CD14-positive monocyte (primary cell): ENCODE measurements around the gene NOTCH4. TPM values are rescaled to one million over a fixed set of nuclear protein-coding genes. Genes with fewer than 3 reads are reported as not detected.
A peak's percentile ranks its signal among the peaks of the same experiment; 100 is the strongest.

Source experiments
- DNase-seq, 3 donors: peaks; one replicate each; pipeline ENCODE4 v3.0.0-alpha.2; 2011 to 2022
- H2AFZ ChIP-seq: 2 replicates; pipeline ENCODE4 v1.6.0; 2012; ENCODE audit warnings: mild to moderate bottlenecking, low read depth, low read length, inconsistent platforms; ENCODE audit not compliant: insufficient read depth, poor library complexity, severe bottlenecking
- H3K27ac ChIP-seq, 2 donors: 1 replicate in 1 of 2; 2 replicates in 1 of 2; pipeline ENCODE4 v1.5.1; 2012 to 2013; ENCODE audit warnings: low read length in 2 of 2, control low read depth in 1 of 2, inconsistent platforms in 1 of 2, low read depth in 1 of 2, mild to moderate bottlenecking in 1 of 2
- H3K27me3 ChIP-seq, 2 donors: one replicate each; pipeline versions ENCODE4 v1.6.0 to v1.6.1; 2011 to 2013; ENCODE audit warnings: low read length in 2 of 2; ENCODE audit not compliant: control insufficient read depth in 2 of 2, insufficient read depth in 2 of 2
- H3K36me3 ChIP-seq, 2 donors: replicated peaks in 1 of 2; 1 replicate in 1 of 2; 2 replicates in 1 of 2; pipeline versions ENCODE4 v1.5.1 to v1.6.1; 2012 to 2013; ENCODE audit warnings: low read length in 2 of 2, control low read depth in 1 of 2, inconsistent platforms in 1 of 2, mild to moderate bottlenecking in 1 of 2; ENCODE audit not compliant: insufficient read depth in 2 of 2, control insufficient read depth in 1 of 2
- H3K4me1 ChIP-seq, 2 donors: 1 replicate in 1 of 2; 2 replicates in 1 of 2; pipeline versions ENCODE4 v1.5.1 to v1.6.1; 2012 to 2013; ENCODE audit warnings: low read length in 2 of 2, control low read depth in 1 of 2, inconsistent platforms in 1 of 2, mild to moderate bottlenecking in 1 of 2, moderate library complexity in 1 of 2; ENCODE audit not compliant: insufficient read depth in 2 of 2, control insufficient read depth in 1 of 2
- H3K4me2 ChIP-seq: replicated peaks from 2 replicates; pipeline ENCODE3; 2012; ENCODE audit warnings: low read length, moderate library complexity, mild to moderate bottlenecking; ENCODE audit not compliant: poor library complexity, severe bottlenecking; ENCODE audit errors: extremely low read depth
- H3K4me3 ChIP-seq, 3 experiments: fragments of 200-600 bp in 1 of 3; sonication (generic) in 1 of 3; replicated peaks in 1 of 3; 1 replicate in 2 of 3; 2 replicates in 1 of 3; pipeline ENCODE4 v1.5.1; 2011 to 2013; ENCODE audit warnings: low read length in 3 of 3, mild to moderate bottlenecking in 3 of 3, control low read depth in 2 of 3, low read depth in 2 of 3, inconsistent platforms in 1 of 3, moderate library complexity in 1 of 3
- H3K79me2 ChIP-seq: 2 replicates; pipeline ENCODE4 v1.6.0; 2012; ENCODE audit warnings: mild to moderate bottlenecking, control low read depth, inconsistent platforms, low read length, moderate library complexity; ENCODE audit not compliant: insufficient read depth
- H3K9ac ChIP-seq: 2 replicates; pipeline ENCODE4 v1.6.0; 2017; ENCODE audit warnings: low read length, mild to moderate bottlenecking; ENCODE audit not compliant: insufficient read depth, poor library complexity, severe bottlenecking
- H3K9me3 ChIP-seq, 2 donors: replicated peaks in 1 of 2; 1 replicate in 1 of 2; 2 replicates in 1 of 2; pipeline versions ENCODE4 v1.5.1 to v1.6.1; 2012 to 2013; ENCODE audit warnings: low read length in 2 of 2, control low read depth in 1 of 2; ENCODE audit not compliant: control insufficient read depth in 1 of 2, insufficient read depth in 1 of 2
- H4K20me1 ChIP-seq: 2 replicates; pipeline ENCODE4 v1.6.0; 2012; ENCODE audit warnings: mild to moderate bottlenecking, low read length, control low read depth, moderate library complexity; ENCODE audit not compliant: insufficient read depth
- H3K27ac Mint-ChIP-seq, 7 donors: one replicate each; pipeline ENCODE4 v1.8.0; 2020; ENCODE audit warnings: mild to moderate bottlenecking in 7 of 7, mixed read lengths in 7 of 7, moderate library complexity in 6 of 7, inconsistent platforms in 2 of 7
- H3K27me3 Mint-ChIP-seq, 3 donors: one replicate each; pipeline ENCODE4 v1.8.0; 2021 to 2022; ENCODE audit warnings: low read depth in 3 of 3, mild to moderate bottlenecking in 3 of 3, mixed read lengths in 3 of 3, moderate library complexity in 3 of 3, inconsistent platforms in 1 of 3
- H3K36me3 Mint-ChIP-seq, 2 donors: one replicate each; pipeline ENCODE4 v1.8.0; 2020; ENCODE audit warnings: mixed read lengths in 2 of 2, inconsistent platforms in 1 of 2, mild to moderate bottlenecking in 1 of 2
- H3K4me1 Mint-ChIP-seq: one replicate; pipeline ENCODE4 v1.8.0; 2020; ENCODE audit warnings: mild to moderate bottlenecking, mixed read lengths
- H3K4me3 Mint-ChIP-seq, 2 donors: one replicate each; pipeline ENCODE4 v1.8.0; 2020; ENCODE audit warnings: mild to moderate bottlenecking in 2 of 2, mixed read lengths in 2 of 2, moderate library complexity in 1 of 2
- H3K9me3 Mint-ChIP-seq, 7 donors: one replicate each; pipeline ENCODE4 v1.8.0; 2020 to 2022; ENCODE audit warnings: mixed read lengths in 7 of 7, mild to moderate bottlenecking in 6 of 7, moderate library complexity in 6 of 7, inconsistent platforms in 2 of 7
- CTCF ChIP-seq: fragments of 200-600 bp; IDR thresholded peaks from one replicate; pipeline ENCODE4 v1.8.0; 2022; ENCODE audit warnings: antibody characterized with exemption, mild to moderate bottlenecking
- WGBS: methylation state at CpG from one replicate; pipeline ENCODE4 v1.1.5; 2013; ENCODE audit warnings: missing lambda C conversion rate; ENCODE audit not compliant: insufficient coverage; 5-methylcytosine and 5-hydroxymethylcytosine counted together
- intact Hi-C, 2 donors: fragments of 100-400 bp; cut with micrococcal nuclease; formaldehyde crosslinking; loops; one replicate each; pipeline versions ENCODE4 v1.15.0 to v1.15.1; 2023
- polyA plus RNA-seq, 3 donors: library from polyadenylated mRNA; depleted of rRNA in 1 of 3; unstranded in 2 of 3; stranded (reverse) in 1 of 3; fragments of 300-500 nt in 2 of 3; fragments of >200 nt in 1 of 3; fragmentation: Illumina TruSeq in 2 of 3; gene quantifications; 1 replicate in 2 of 3; 2 replicates in 1 of 3; pipeline ENCODE4 v1.2.3, GENCODE V29; 2012 to 2021

The NOTCH4 gene
- polyA plus RNA-seq, 3 donors: 5.2 to 8.1 (median 6.1) TPM

GRCh38 chr6:32179766-32180405 lies 44.0 kb downstream of the NOTCH4 start:
- peak overlapping the region in 1 of 3 experiments; percentile 94 for H3K4me3 ChIP-seq
- no peak overlapping the region for H3K4me3 Mint-ChIP-seq
- no peak overlapping the region for H3K4me2 ChIP-seq
- no peaks in the 10 kb centered on the region for H3K9me3 Mint-ChIP-seq
- no peak for TF ChIP-seq CTCF
- no peak for DNase-seq
- 73% methylated on average over 6 of the region's 10 CpGs for WGBS
- H3K27ac ChIP-seq: peak overlapping the region; percentile 8 to 90
- no peaks in the 10 kb centered on the region for H3K9me3 ChIP-seq
- peaks cover 0 to 4% (median 0%) of the 10 kb centered on the region in 3 donors for H3K27me3 Mint-ChIP-seq
- H3K4me1 Mint-ChIP-seq: peaks cover 69% of the 10 kb centered on the region
- peaks cover 34 to 42% of the 10 kb centered on the region in 2 donors for H3K36me3 Mint-ChIP-seq
- peak overlapping the region in 6 of 7 donors; percentile 64 to 100 (median 80) for H3K27ac Mint-ChIP-seq
- no peak overlapping the region for H3K9ac ChIP-seq
- intact Hi-C loops: loop anchor here in 1 of 2 donors (2.0 to 5.0 kb wide), 2 partner anchors 15 to 58 kb away; no protein-coding TSS in a partner anchor
- no peaks in the 10 kb centered on the region for H4K20me1 ChIP-seq
- peaks cover 54 to 61% of the 10 kb centered on the region in 2 donors for H3K4me1 ChIP-seq
- H3K27me3 ChIP-seq: no peaks in the 10 kb centered on the region
- peaks cover 60% of the 10 kb centered on the region for H3K79me2 ChIP-seq
- no peak overlapping the region for H2AFZ ChIP-seq
- H3K36me3 ChIP-seq: peaks cover 32 to 47% of the 10 kb centered on the region in 2 donors

- Histone ChIP-seq H2AFZ (peak overlapping the region; percentile 70), H3K36me3 (peaks cover 26 to 39% of the 10 kb centered on the region in 2 donors), H3K9me3 (no peaks in the 10 kb centered on the region), H3K27me3 (no peaks in the 10 kb centered on the region), H3K4me2 (peak overlapping the region; percentile 97), H3K9ac (peak overlapping the region; percentile 56), H3K27ac (peak overlapping the region; percentile 89 to 90), H3K79me2 (peaks cover 62% of the 10 kb centered on the region), H3K4me3 (peak overlapping the region; percentile 57 to 94 (median 82)), H3K4me1 (peaks cover 57 to 65% of the 10 kb centered on the region in 2 donors), H4K20me1 (no peaks in the 10 kb centered on the region)
- 3% methylated on average over 20 of the region's 24 CpGs for WGBS
- intact Hi-C loops: loop anchor here (1.0 to 5.0 kb wide), 4 partner anchors 16 to 56 kb away; partner anchors contain the start of gene FKBPL (in 1 of the 2)
- TF ChIP-seq CTCF: no peak
- Mint-ChIP-seq H3K27ac (peak overlapping the region; percentile 96 to 100 (median 100)), H3K4me3 (peak overlapping the region; percentile 90 to 98), H3K4me1 (peaks cover 77% of the 10 kb centered on the region), H3K27me3 (peaks cover 0 to 4% (median 0%) of the 10 kb centered on the region in 3 donors), H3K9me3 (no peaks in the 10 kb centered on the region), H3K36me3 (peaks cover 27 to 37% of the 10 kb centered on the region in 2 donors)
- DNase-seq: peak in 1 of 3 donors; percentile 23
Observed at GRCh38 chr6:32178547-32179440, 45.1 kb downstream of the NOTCH4 start.
